NCI-H2227 treated with DMSO at 0.1 percent for 48 hours (cell line): Measurements from ENCODE around the gene RPS6KC1.
A peak's percentile ranks its signal among the peaks of the same experiment; 100 is the strongest.
"Not testable (repeated sequence)": the region's sequence is repeated elsewhere in the genome, so short reads cannot be mapped to it uniquely, and the experiment has no call there.

Experiments
- DNase-seq: peaks from one replicate; lab custom pipeline; 2025; lab: John Stamatoyannopoulos, UW

RPS6KC1 gene, protein sequence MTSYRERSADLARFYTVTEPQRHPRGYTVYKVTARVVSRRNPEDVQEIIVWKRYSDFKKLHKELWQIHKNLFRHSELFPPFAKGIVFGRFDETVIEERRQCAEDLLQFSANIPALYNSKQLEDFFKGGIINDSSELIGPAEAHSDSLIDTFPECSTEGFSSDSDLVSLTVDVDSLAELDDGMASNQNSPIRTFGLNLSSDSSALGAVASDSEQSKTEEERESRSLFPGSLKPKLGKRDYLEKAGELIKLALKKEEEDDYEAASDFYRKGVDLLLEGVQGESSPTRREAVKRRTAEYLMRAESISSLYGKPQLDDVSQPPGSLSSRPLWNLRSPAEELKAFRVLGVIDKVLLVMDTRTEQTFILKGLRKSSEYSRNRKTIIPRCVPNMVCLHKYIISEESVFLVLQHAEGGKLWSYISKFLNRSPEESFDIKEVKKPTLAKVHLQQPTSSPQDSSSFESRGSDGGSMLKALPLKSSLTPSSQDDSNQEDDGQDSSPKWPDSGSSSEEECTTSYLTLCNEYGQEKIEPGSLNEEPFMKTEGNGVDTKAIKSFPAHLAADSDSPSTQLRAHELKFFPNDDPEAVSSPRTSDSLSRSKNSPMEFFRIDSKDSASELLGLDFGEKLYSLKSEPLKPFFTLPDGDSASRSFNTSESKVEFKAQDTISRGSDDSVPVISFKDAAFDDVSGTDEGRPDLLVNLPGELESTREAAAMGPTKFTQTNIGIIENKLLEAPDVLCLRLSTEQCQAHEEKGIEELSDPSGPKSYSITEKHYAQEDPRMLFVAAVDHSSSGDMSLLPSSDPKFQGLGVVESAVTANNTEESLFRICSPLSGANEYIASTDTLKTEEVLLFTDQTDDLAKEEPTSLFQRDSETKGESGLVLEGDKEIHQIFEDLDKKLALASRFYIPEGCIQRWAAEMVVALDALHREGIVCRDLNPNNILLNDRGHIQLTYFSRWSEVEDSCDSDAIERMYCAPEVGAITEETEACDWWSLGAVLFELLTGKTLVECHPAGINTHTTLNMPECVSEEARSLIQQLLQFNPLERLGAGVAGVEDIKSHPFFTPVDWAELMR

DNA sequence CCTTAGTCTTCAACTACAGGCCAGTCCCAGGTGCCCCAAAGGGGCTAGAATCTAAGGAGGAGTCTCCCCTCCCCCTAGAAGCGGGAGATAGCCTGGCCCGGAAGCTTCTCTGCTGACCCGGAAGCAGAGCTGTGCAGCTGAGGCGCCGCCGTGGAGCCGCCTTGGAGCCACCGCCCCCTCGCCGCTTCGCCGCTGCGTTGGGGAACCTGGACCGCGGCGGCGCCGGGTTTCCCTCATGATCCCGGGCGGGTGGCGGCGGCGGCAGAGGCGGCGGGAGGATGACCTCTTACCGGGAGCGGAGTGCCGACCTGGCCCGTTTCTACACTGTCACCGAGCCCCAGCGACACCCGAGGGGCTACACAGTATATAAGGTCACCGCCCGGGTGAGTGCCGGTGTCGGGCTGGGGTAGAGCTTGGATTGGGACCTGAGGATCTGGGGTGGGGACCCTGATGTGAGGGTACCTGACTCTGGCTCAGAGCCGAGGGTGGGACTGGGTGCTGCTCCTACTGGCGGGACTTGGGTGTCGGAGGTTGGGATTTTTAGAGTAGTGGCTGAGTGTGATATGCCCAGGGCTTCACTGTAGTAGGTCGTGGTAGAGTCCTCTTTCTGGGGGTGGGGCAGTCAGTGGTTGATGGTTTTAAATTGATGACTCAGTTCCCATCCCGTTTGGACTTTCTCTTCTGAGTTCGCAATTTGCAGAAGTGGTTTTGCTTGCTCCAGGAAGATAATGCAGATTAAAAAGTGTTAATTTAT lies at the start of gene RPS6KC1:
RPS6KC1 (plus strand) TSS at position 115 of the 754 bp plus-strand sequence; CDS start at position 279, 164 bp downstream.
- DNase-seq, result peak; percentile 91

DNA sequence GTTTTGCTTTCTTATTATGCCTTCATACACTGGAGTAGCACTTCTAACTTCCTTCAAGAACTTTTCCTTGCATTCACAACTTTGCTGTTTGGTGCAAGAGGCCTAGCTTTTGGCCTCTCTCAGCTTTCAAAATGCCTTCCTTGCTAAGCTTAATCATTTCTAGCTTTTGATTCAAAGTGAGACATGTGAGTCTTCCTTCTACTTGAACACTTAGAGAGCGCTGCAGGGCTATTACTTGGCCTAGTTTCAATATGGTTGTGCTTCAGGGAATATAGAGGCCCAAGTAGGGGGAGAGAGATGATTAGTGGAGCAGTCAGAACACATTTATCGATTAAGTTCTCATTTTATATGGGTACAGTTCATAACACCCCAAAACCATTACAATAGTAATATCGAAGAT lies 47.8 kb upstream of the RPS6KC1 start:
- no peak for DNase-seq

DNA sequence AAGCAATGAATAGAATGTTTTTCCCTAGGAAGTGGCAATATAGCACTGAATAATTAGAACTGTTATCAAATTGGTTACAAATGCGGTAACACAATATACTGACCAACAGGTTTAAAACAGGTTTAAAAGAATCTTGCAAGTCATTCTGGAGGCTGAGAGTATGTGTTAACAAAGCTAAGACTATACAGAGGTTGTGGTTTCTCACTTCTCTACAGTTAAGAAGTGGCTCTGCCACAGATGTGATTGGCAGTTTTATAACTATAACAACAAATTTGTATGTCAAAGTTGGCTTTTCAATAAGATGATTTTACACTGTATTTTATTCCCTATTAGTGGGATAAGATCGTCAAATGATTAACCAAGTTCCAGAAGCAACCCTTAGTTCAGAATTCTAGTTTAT lies 42.5 kb upstream of the RPS6KC1 start:
- no peak for DNase-seq

DNA sequence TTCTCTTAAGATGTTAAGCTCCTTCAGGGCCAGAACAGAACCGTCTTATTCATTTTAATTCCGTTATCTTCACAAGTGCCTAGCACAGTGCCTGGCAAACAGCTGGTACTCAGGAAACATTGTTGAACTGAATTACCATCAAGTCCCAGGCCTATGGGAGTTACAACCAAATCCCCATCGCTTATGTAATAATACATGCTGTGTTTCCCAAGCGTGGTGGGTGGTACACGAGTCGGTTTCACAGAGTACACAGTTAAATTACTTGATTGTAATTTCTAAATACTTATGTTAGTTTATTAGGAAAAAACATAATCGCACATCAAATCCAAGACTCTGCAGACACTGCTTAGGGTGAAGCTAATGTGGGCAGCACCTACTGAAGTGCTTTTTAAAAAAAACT lies 36.4 kb upstream of the RPS6KC1 start:
- DNase-seq, result no peak

DNA sequence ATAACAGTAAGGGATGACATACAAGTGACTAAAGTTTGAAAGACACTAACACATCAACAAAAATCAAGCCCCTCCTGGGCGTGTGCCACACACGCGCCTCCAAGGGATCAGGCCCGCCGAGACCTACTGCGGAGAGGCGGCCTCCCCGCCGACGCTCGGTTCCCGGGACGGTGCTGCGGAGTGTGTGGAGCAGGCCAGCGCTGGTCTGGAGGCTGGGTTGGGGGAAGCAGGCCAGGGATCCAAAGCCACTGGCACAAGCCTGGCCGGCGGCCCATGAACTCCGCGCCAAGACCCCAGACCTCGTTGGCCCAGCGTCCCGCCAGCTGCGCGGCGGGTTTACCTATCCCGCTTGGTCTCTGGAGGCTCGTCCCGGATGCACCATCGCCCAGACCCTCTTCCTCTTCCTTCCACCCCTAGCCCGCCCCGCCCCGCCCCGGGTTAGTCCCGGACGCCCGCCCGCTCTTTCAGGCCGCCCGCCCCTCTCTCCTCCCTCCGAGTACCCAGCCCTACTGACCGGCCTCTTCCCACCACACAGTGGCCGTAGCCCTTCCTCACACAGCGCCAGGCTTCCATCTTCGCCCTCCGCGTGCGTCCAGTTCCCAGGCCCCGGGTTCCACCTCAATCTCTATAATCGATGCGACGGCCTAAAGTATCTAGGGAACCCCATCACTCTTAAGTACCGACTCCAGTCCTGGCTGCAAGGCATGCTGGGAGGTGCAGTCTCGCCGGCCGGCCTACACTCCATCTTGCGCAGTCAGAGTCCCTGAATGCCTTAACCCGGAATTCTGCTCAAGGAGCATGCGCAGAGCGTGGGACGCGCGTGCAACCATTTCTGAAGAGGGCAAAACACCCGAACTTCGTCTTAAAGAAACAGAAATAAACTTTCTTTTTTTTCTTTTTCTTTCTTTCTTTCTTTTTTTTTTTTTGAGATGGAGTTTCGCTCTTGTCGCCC lies 35.7 kb upstream of the RPS6KC1 start, which contains the start of gene ANGEL2:
ANGEL2 (minus strand) TSS at position 769 of the 952 bp plus-strand sequence; CDS start at position 573, 196 bp downstream.
- DNase-seq, result peak; percentile 96

DNA sequence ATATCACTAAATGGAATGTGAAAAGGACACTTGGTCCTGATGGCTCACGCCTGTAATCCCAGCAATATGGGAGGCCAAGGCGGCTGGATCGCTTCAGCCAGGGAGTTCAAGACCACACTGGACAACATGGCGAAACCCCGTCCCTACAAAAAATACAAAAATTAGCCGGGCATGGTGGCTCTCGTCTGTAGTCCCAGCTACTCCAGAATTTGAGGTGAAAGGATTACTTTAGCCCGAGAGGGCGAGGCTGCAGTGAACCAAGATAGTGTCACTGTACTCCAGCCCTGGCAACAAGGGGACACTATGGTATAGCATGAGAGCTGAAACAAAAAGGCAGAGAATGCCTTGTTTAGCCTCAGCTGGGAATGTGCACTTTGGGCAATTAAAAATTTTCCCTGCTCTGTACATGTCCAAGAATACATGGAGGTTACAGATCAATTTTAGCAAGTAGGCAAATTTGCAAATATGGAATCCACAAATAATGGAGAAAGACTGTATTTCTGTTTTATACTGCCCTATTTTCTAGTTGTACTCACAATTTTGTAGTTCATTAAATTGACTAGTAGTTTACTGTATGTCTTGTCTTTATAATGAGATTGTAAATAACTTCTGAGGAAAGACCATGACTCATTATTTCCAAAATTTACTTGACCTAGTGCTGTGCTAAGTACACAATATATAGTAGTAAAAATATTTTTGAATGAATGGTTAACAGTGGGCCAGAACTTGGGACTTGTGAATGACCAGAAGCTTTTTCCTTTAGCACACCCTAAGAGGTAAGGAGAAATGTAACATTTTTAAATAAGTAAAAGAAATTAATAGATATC lies 33.4 kb upstream of the RPS6KC1 start:
- no peak for DNase-seq

DNA sequence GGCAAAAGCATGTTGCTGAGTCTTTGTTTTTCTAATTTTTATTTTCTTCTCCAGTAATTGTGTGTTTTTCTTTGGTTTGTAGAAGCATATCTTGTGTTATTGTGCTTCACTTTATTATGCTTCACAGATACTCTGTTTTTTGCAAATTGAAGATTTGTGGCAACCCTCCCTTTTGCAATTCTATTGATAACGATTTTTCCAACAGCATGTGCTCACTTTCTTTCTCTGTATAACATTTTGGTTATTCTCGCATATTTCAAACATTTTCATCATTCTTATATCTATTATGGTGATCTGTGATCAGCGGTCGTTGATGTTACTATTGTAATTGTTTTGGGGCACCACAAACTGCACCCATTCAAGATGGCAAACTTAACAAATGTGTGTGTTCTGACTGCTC lies 31.6 kb upstream of the RPS6KC1 start:
- no peak for DNase-seq

DNA sequence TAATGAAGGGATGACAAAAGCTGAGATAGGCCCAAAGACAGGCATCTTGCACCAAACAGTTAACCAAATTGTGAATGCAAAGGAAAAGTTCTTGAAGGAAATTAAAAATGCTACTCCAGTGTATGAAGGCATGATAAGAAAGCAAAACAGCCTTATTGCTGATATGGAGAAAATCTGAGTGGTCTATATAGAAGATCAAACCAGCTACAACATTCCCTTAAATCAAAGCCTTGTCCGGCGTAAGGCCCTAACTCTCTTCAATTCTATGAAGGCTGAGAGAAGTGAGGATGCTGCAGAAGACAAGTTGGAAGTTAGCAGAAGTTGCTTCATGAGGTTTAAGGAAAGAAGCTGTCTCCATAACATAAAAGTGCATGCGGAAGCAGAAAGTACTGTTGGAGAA lies 31.0 kb upstream of the RPS6KC1 start:
- DNase-seq, result no peak

- not testable (repeated sequence) for DNase-seq
Measured at GRCh38 chr1:213027024-213027423, 24.0 kb upstream of the RPS6KC1 start.

GRCh38 chr1:213032651-213033050 lies 18.4 kb upstream of the RPS6KC1 start:
- DNase-seq, result no peak

GRCh38 chr1:213034713-213035112 lies 16.3 kb upstream of the RPS6KC1 start:
- no peak for DNase-seq

GRCh38 chr1:213035573-213035972 lies 15.5 kb upstream of the RPS6KC1 start:
- no peak for DNase-seq

DNA sequence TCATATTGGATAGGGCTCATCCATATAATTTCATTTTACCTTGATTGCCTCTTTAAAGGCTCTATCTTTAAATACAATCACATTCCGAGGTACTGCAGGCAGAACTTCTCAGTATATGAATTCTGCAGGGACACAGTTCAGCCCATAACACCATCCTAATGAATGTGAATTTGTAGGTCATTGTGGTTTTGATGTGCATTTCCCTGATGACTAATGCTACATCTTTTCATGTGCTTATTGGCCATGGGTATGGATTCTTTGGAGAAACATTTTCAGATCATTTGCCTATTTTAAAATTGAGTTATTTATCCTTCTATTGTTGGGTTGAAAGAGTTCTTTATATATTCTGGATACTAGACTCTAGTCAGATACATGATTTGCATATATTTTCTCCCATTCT lies 9.6 kb upstream of the RPS6KC1 start:
- DNase-seq, result no peak

- DNase-seq, result peak; percentile 76
Measured at GRCh38 chr1:213045321-213046226, 5.5 kb upstream of the RPS6KC1 start.

- DNase-seq, result no peak
Measured at GRCh38 chr1:213049232-213049631, 1.8 kb upstream of the RPS6KC1 start.

- no peak for DNase-seq
Measured at GRCh38 chr1:213050745-213051126, 305 bp upstream of the RPS6KC1 start.

GRCh38 chr1:213051881-213052202 lies 801 bp downstream of the RPS6KC1 start:
- DNase-seq, result no peak

GRCh38 chr1:213053455-213053854 lies 2.4 kb downstream of the RPS6KC1 start:
- no peak for DNase-seq

- DNase-seq, result no peak
Measured at GRCh38 chr1:213054142-213054541, 3.1 kb downstream of the RPS6KC1 start.
